Measurements from ENCODE around the gene FHAD1. TPM values are rescaled to one million over a fixed set of nuclear protein-coding genes. Genes with fewer than 3 reads are reported as not detected.

Gene FHAD1
- total and polyA plus RNA-seq, 2 of the 13 experiments (the other 11 are each of a cell fraction or from before 2014, with no cell fraction given): not detected

DNA sequence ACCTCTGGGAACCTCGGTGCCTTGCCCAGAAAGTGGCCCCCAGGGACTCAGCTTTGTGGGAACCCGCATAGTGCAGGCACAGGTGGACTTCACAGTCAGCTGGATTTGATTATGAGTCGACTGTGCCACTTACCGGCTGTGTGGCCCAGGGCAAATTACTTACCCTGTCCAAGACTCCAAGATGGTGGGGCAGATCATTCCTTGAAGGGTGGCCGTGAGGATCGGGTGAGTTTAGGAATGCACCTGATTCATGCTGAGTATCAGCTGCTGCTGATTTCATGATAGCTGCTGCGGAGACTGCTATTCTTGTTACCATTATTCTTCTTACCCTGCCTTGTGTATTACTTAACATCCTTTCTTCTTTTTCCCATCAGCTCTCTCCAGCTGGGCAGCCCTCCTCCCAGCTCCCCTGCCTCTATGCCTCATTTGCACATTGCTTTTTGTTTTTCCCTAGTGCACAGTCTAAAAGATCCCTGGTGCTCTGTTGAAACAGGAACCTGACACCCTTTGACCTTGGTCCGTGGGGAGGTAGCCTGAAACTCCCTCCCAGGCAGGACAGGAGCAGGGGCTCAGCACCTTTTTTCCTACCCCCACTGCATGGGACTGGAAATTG, 40.5 kb upstream of the FHAD1 start (continued):
- TF ChIP-seq ZNF780A (CRISPR knock-in tag; IDR thresholded peaks at IDR 0.05) (no peak), SMAD3 (CRISPR knock-in tag; IDR thresholded peaks at IDR 0.05) (0 out of 2 replicates have a peak, but pooled peaks have one; percentile 34), RAD51 (IDR thresholded peaks at IDR 0.05; ENCODE audit: borderline replicate concordance) (no peak), ZNF20 (CRISPR knock-in tag; IDR thresholded peaks at IDR 0.05) (no peak), TOPORS (CRISPR knock-in tag; IDR thresholded peaks at IDR 0.05) (no peak), ZNF562 (CRISPR knock-in tag; IDR thresholded peaks at IDR 0.05; ENCODE audit: borderline replicate concordance) (no peak), MYNN (CRISPR knock-in tag; IDR thresholded peaks at IDR 0.05; ENCODE audit: low read depth) (no peak), ZNF615 (CRISPR knock-in tag; IDR thresholded peaks at IDR 0.05; ENCODE audit: borderline replicate concordance) (no peak), RARA (CRISPR knock-in tag; IDR thresholded peaks at IDR 0.05) (0 out of 2 replicates have a peak, but pooled peaks have one; percentile 41), PPARG (CRISPR knock-in tag; conservative IDR thresholded peaks at IDR 0.05) (peak; percentile 74), ZNF761 (CRISPR knock-in tag; conservative IDR thresholded peaks at IDR 0.05) (no peak), ZNF878 (CRISPR knock-in tag; IDR thresholded peaks at IDR 0.05) (no peak), CHD4 (IDR thresholded peaks at IDR 0.05; ENCODE audit: borderline replicate concordance, low read length) (no peak), HOXD1 (CRISPR knock-in tag; IDR thresholded peaks at IDR 0.05) (peak; percentile 54; the same call in 1 of the 2 replicates), ZNF432 (CRISPR knock-in tag; IDR thresholded peaks at IDR 0.05; ENCODE audit: borderline replicate concordance) (no peak), ELF3 (CRISPR knock-in tag; IDR thresholded peaks at IDR 0.05) (peak; percentile 26; the same call in 1 of the 2 replicates), EP300 (IDR thresholded peaks at IDR 0.05; ENCODE audit: low read depth in 2 of 2, low read length in 2 of 2) (peak in 1 of 2 experiments; percentile 73; a peak in 2 of 4 replicates), EP300 (CRISPR knock-in tag; IDR thresholded peaks at IDR 0.05; ENCODE audit: borderline replicate concordance) (no peak)
- TF ChIP-seq, protein P1, sequence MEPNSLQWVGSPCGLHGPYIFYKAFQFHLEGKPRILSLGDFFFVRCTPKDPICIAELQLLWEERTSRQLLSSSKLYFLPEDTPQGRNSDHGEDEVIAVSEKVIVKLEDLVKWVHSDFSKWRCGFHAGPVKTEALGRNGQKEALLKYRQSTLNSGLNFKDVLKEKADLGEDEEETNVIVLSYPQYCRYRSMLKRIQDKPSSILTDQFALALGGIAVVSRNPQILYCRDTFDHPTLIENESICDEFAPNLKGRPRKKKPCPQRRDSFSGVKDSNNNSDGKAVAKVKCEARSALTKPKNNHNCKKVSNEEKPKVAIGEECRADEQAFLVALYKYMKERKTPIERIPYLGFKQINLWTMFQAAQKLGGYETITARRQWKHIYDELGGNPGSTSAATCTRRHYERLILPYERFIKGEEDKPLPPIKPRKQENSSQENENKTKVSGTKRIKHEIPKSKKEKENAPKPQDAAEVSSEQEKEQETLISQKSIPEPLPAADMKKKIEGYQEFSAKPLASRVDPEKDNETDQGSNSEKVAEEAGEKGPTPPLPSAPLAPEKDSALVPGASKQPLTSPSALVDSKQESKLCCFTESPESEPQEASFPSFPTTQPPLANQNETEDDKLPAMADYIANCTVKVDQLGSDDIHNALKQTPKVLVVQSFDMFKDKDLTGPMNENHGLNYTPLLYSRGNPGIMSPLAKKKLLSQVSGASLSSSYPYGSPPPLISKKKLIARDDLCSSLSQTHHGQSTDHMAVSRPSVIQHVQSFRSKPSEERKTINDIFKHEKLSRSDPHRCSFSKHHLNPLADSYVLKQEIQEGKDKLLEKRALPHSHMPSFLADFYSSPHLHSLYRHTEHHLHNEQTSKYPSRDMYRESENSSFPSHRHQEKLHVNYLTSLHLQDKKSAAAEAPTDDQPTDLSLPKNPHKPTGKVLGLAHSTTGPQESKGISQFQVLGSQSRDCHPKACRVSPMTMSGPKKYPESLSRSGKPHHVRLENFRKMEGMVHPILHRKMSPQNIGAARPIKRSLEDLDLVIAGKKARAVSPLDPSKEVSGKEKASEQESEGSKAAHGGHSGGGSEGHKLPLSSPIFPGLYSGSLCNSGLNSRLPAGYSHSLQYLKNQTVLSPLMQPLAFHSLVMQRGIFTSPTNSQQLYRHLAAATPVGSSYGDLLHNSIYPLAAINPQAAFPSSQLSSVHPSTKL (CRISPR knock-in tag; IDR thresholded peaks at IDR 0.05): peak; percentile 67
- TF ChIP-seq, protein P2, sequence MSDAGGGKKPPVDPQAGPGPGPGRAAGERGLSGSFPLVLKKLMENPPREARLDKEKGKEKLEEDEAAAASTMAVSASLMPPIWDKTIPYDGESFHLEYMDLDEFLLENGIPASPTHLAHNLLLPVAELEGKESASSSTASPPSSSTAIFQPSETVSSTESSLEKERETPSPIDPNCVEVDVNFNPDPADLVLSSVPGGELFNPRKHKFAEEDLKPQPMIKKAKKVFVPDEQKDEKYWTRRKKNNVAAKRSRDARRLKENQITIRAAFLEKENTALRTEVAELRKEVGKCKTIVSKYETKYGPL (CRISPR knock-in tag; IDR thresholded peaks at IDR 0.05): no peak
- TF ChIP-seq, protein P3, sequence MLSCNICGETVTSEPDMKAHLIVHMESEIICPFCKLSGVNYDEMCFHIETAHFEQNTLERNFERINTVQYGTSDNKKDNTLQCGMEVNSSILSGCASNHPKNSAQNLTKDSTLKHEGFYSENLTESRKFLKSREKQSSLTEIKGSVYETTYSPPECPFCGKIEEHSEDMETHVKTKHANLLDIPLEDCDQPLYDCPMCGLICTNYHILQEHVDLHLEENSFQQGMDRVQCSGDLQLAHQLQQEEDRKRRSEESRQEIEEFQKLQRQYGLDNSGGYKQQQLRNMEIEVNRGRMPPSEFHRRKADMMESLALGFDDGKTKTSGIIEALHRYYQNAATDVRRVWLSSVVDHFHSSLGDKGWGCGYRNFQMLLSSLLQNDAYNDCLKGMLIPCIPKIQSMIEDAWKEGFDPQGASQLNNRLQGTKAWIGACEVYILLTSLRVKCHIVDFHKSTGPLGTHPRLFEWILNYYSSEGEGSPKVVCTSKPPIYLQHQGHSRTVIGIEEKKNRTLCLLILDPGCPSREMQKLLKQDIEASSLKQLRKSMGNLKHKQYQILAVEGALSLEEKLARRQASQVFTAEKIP (CRISPR knock-in tag; IDR thresholded peaks at IDR 0.05; ENCODE audit: borderline replicate concordance): no peak
- TF ChIP-seq, protein P4, sequence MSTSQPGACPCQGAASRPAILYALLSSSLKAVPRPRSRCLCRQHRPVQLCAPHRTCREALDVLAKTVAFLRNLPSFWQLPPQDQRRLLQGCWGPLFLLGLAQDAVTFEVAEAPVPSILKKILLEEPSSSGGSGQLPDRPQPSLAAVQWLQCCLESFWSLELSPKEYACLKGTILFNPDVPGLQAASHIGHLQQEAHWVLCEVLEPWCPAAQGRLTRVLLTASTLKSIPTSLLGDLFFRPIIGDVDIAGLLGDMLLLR (CRISPR knock-in tag; IDR thresholded peaks at IDR 0.05): no peak
- TF ChIP-seq, protein P5, sequence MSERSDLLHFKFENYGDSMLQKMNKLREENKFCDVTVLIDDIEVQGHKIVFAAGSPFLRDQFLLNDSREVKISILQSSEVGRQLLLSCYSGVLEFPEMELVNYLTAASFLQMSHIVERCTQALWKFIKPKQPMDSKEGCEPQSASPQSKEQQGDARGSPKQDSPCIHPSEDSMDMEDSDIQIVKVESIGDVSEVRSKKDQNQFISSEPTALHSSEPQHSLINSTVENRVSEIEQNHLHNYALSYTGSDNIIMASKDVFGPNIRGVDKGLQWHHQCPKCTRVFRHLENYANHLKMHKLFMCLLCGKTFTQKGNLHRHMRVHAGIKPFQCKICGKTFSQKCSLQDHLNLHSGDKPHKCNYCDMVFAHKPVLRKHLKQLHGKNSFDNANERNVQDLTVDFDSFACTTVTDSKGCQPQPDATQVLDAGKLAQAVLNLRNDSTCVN (CRISPR knock-in tag; IDR thresholded peaks at IDR 0.05; ENCODE audit: borderline replicate concordance): no peak

Measured in HepG2 (cell line).